ENCODE data around the gene PABPC4L. TPM values are rescaled to one million over a fixed set of nuclear protein-coding genes. Genes with fewer than 3 reads are reported as not detected.
A peak's percentile ranks its signal among the peaks of the same experiment; 100 is the strongest.

PABPC4L gene
- total RNA-seq, 2 donors from 2014 or later: 6.4 to 7.5 TPM

DNA sequence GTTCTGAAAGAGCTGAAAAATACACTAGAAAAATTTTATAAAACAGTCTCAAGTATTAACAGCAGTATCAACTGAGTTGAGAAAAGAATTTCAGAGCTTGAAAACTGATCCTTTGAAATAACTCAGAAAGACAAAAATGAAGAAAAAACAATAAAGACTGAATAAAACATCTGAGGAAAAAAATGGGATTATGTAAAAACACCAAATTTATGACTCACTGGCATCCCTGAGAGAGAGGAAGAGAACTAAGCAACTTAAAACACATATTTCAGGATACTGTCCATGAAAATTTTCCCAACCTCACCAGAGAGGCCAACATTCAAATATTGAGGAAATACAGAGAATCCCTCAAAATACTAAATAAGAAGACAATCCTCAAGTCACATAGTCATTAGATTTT, 22.9 kb downstream of the PABPC4L start:
- H3K36me3 ChIP-seq (ENCODE audit: control insufficient read depth, insufficient read depth, low read length): no peaks in the 10 kb centered on the region
- H3K4me1 ChIP-seq (ENCODE audit: control insufficient read depth, insufficient read depth, low read length): no peaks in the 10 kb centered on the region
- H3K9ac ChIP-seq (ENCODE audit: extremely low read depth, low read length, poor library complexity, severe bottlenecking): no peak overlapping the region
- no peak overlapping the region for H3K27ac ChIP-seq (ENCODE audit: low read depth, low read length)
- no peak overlapping the region for H3K27ac Mint-ChIP-seq
- H3K9me3 ChIP-seq (ENCODE audit: control insufficient read depth, low read length): peaks cover 29% of the 10 kb centered on the region
- DNase-seq: no peak
- no peak overlapping the region for H3K4me3 Mint-ChIP-seq
- no peaks in the 10 kb centered on the region for H3K36me3 Mint-ChIP-seq (ENCODE audit: low read depth)
- peaks cover 16% of the 10 kb centered on the region for H3K9me3 Mint-ChIP-seq
- TF ChIP-seq, protein P1, sequence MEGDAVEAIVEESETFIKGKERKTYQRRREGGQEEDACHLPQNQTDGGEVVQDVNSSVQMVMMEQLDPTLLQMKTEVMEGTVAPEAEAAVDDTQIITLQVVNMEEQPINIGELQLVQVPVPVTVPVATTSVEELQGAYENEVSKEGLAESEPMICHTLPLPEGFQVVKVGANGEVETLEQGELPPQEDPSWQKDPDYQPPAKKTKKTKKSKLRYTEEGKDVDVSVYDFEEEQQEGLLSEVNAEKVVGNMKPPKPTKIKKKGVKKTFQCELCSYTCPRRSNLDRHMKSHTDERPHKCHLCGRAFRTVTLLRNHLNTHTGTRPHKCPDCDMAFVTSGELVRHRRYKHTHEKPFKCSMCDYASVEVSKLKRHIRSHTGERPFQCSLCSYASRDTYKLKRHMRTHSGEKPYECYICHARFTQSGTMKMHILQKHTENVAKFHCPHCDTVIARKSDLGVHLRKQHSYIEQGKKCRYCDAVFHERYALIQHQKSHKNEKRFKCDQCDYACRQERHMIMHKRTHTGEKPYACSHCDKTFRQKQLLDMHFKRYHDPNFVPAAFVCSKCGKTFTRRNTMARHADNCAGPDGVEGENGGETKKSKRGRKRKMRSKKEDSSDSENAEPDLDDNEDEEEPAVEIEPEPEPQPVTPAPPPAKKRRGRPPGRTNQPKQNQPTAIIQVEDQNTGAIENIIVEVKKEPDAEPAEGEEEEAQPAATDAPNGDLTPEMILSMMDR (conservative IDR thresholded peaks at IDR 0.05): no peak
- peaks cover 16% of the 10 kb centered on the region for H3K4me1 Mint-ChIP-seq
- peak overlapping the region; percentile 27 for H3K4me3 ChIP-seq (ENCODE audit: low read length)
- no peaks in the 10 kb centered on the region for H3K27me3 ChIP-seq (ENCODE audit: control insufficient read depth, insufficient read depth, low read length, poor library complexity, severe bottlenecking)
- H3K27me3 Mint-ChIP-seq (ENCODE audit: insufficient read depth): no peaks in the 10 kb centered on the region

DNA sequence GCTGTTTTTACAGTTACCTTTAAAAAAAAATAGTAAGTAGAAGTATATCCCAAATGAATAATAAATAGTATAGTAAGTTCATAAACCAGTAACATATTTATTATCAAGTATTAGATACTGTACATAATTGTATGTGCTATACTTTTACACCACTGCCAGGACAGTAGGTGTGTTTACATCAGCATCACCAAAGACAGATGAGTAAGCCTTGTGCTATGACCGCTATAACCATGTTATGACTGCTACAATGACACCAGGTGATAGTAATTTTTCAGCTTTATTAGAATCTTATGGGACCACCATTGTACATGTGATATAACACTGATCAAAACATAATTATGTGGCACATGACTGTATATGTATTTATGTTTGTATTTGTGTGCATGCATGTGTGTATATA, 27.3 kb downstream of the PABPC4L start:
- WGBS, 2 experiments (ENCODE audit: insufficient coverage in 1 of 2, insufficient read length in 1 of 2): 89 to 100% methylated on average over 1 of the region's 1 CpG
- Histone ChIP-seq H3K4me1 (ENCODE audit: control insufficient read depth, insufficient read depth, low read length) (no peaks in the 10 kb centered on the region), H3K9me3 (ENCODE audit: control insufficient read depth, low read length) (peaks cover 29% of the 10 kb centered on the region), H3K4me3 (ENCODE audit: low read length) (no peak overlapping the region), H3K9ac (ENCODE audit: extremely low read depth, low read length, poor library complexity, severe bottlenecking) (no peak overlapping the region), H3K36me3 (ENCODE audit: control insufficient read depth, insufficient read depth, low read length) (no peaks in the 10 kb centered on the region), H3K27me3 (ENCODE audit: control insufficient read depth, insufficient read depth, low read length, poor library complexity, severe bottlenecking) (no peaks in the 10 kb centered on the region), H3K27ac (ENCODE audit: low read depth, low read length) (no peak overlapping the region)
- TF ChIP-seq, protein P1 (conservative IDR thresholded peaks at IDR 0.05): no peak
- Mint-ChIP-seq H3K27ac (no peak overlapping the region), H3K4me1 (peaks cover 9% of the 10 kb centered on the region), H3K9me3 (peaks cover 6% of the 10 kb centered on the region), H3K27me3 (ENCODE audit: insufficient read depth) (no peaks in the 10 kb centered on the region), H3K36me3 (ENCODE audit: low read depth) (no peaks in the 10 kb centered on the region), H3K4me3 (no peak overlapping the region)
- DNase-seq: no peak

DNA sequence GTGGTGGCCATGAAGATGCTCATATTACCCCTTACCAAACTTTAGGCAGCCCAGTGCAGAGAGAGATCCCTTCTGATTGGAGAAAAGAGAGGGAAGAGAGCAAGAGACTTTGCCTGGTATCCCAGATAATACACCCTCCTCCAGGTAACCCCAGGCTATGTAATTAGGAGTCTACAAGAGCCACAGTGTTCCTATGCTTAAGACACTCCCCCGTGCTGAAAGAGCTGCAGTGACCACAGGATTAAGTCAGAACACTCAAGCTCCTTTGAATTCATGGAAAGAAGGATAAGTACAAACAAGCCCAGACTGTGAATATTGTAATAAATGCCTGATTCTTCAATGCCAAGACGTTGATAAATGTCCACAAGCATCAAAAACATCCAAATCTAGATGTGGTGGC, 41.4 kb downstream of the PABPC4L start:
- no peak overlapping the region for H3K9ac ChIP-seq (ENCODE audit: extremely low read depth, low read length, poor library complexity, severe bottlenecking)
- H3K27ac Mint-ChIP-seq: no peak overlapping the region
- no peaks in the 10 kb centered on the region for H3K27me3 ChIP-seq (ENCODE audit: control insufficient read depth, insufficient read depth, low read length, poor library complexity, severe bottlenecking)
- no peaks in the 10 kb centered on the region for H3K36me3 ChIP-seq (ENCODE audit: control insufficient read depth, insufficient read depth, low read length)
- peaks cover 7% of the 10 kb centered on the region for H3K4me1 Mint-ChIP-seq
- WGBS, 2 experiments (ENCODE audit: insufficient coverage in 1 of 2, insufficient read length in 1 of 2): 50 to 100% methylated on average over 1 to 2 of the region's 2 CpGs
- H3K4me1 ChIP-seq (ENCODE audit: control insufficient read depth, insufficient read depth, low read length): no peaks in the 10 kb centered on the region
- H3K9me3 ChIP-seq (ENCODE audit: control insufficient read depth, low read length): no peaks in the 10 kb centered on the region
- peaks cover 4% of the 10 kb centered on the region for H3K9me3 Mint-ChIP-seq
- TF ChIP-seq, protein P1 (conservative IDR thresholded peaks at IDR 0.05): no peak
- H3K4me3 Mint-ChIP-seq: no peak overlapping the region
- DNase-seq: no peak
- H3K4me3 ChIP-seq (ENCODE audit: low read length): no peak overlapping the region
- no peaks in the 10 kb centered on the region for H3K27me3 Mint-ChIP-seq (ENCODE audit: insufficient read depth)
- H3K27ac ChIP-seq (ENCODE audit: low read depth, low read length): no peak overlapping the region
- peaks cover 1% of the 10 kb centered on the region for H3K36me3 Mint-ChIP-seq (ENCODE audit: low read depth)
